Loucy (cell line): ENCODE measurements around the gene ST14.

Experiments
- EZH2phosphoT487 ChIP-seq: fragments of 200-600 bp; IDR thresholded peaks from 2 replicates; pipeline ENCODE4 v1.6.1; 2018; ENCODE audit warnings: antibody characterized with exemption, mild to moderate bottlenecking, moderate library complexity, borderline replicate concordance
- TF ChIP-seq, protein P1 (sequence below): fragments of 200-600 bp; sonication (generic); conservative IDR thresholded peaks from 2 replicates; pipeline ENCODE4 v1.5.1; 2014; ENCODE audit warnings: mild to moderate bottlenecking, antibody characterized with exemption, low read length

DNA sequence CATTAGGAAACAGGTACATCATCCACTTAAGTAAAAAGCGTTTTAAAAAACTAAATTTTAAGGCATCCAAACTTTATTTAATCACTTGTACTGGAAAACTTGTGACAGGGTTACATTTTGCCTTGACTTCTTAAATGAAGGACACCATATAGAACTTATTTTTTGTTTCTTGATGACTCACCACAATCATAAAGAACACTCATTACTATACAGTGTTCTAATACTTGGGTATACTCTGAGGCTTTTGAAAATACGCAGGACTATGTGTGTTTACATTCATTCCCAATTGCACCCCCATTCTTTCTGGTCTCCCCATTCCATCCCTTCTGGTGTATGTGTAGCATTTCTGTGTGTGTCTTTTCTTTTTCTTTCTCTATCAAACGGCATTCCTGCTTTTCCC is 85.3 kb downstream of the ST14 start:
- TF ChIP-seq, protein P1, sequence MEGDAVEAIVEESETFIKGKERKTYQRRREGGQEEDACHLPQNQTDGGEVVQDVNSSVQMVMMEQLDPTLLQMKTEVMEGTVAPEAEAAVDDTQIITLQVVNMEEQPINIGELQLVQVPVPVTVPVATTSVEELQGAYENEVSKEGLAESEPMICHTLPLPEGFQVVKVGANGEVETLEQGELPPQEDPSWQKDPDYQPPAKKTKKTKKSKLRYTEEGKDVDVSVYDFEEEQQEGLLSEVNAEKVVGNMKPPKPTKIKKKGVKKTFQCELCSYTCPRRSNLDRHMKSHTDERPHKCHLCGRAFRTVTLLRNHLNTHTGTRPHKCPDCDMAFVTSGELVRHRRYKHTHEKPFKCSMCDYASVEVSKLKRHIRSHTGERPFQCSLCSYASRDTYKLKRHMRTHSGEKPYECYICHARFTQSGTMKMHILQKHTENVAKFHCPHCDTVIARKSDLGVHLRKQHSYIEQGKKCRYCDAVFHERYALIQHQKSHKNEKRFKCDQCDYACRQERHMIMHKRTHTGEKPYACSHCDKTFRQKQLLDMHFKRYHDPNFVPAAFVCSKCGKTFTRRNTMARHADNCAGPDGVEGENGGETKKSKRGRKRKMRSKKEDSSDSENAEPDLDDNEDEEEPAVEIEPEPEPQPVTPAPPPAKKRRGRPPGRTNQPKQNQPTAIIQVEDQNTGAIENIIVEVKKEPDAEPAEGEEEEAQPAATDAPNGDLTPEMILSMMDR = no peak
- TF ChIP-seq EZH2phosphoT487 = no peak
